ENCODE results near the gene PDZD4. TPM values are rescaled to one million over a fixed set of nuclear protein-coding genes. Genes with fewer than 3 reads are reported as not detected.

PDZD4 gene, protein sequence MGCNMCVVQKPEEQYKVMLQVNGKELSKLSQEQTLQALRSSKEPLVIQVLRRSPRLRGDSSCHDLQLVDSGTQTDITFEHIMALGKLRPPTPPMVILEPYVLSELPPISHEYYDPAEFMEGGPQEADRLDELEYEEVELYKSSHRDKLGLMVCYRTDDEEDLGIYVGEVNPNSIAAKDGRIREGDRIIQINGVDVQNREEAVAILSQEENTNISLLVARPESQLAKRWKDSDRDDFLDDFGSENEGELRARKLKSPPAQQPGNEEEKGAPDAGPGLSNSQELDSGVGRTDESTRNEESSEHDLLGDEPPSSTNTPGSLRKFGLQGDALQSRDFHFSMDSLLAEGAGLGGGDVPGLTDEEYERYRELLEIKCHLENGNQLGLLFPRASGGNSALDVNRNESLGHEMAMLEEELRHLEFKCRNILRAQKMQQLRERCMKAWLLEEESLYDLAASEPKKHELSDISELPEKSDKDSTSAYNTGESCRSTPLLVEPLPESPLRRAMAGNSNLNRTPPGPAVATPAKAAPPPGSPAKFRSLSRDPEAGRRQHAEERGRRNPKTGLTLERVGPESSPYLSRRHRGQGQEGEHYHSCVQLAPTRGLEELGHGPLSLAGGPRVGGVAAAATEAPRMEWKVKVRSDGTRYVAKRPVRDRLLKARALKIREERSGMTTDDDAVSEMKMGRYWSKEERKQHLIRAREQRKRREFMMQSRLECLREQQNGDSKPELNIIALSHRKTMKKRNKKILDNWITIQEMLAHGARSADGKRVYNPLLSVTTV
- total RNA-seq (2014; rRNA removed; shearing (Covaris generic)) = 7.1 and 9.1 TPM in 2 replicates

DNA sequence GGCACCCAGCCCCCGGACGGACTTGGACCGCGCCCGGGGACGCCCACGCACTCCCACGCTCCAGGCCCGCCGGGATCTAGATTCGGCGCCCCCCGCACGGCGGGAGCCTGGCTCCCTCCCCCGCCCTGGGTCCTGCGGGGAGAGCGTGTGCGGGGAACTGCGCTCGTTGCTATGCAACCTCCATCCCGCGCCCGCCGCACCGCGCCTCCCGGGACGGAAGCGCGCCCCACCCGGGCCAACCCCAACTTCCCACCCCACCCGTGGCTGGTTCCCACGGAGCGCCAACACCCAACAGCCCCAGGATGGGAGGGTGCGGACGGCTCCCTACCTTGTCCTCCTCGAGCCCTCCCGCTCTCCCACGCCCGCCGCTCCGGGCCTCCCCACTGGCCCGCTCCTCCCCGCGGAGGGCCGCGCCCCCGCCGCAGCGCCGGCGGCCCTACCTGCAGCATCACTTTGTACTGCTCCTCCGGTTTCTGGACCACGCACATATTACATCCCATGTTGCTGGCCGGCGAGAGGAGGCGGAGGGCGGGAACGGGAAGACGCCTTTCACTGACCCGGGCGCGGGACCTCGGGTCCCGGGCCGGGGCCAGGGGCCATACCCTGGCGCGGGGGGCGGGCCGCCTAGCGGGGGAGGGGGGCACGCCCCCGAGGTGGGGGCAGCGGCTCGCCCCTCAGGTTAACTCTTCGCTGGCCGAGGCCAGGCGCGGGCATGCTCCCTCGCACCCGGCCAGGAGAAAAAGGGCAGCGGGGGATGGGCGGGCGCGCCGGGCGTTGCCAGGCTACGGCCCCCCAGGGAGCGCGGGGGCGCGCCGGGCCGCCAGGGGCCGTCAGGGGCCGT lies at the start of gene PDZD4:
Gene PDZD4, minus strand, starts transcription at position 746 of the 841 bp plus-strand sequence. Its CDS starts 246 bp downstream, at position 500.
- H3K4me3 ChIP-seq = peak within 1 kb of the TSS; percentile 56
- no peaks in the 10 kb centered on the region for H3K4me1 ChIP-seq
- H3K27ac ChIP-seq = no peak within 1 kb of the TSS

GRCh38 chrX:153879741-153880439 lies 49.5 kb upstream of the PDZD4 start:
- H3K27me3 ChIP-seq = no peaks in the 10 kb centered on the region
- DNase-seq = no peak
- no peak overlapping the region; the same call in 1 of the 2 replicates for H3K27ac ChIP-seq
- no peak overlapping the region for H3K4me3 ChIP-seq
- H3K36me3 ChIP-seq = no peaks in the 10 kb centered on the region
- H3K9me3 ChIP-seq (replicated peaks) = no peaks in the 10 kb centered on the region
- peaks cover 53% of the 10 kb centered on the region for H3K4me1 ChIP-seq

More for the DNA sequence above, at the start of gene PDZD4:
- no peaks in the 10 kb centered on the region for H3K36me3 ChIP-seq
- DNase-seq = peak in 1 of 2 experiments; percentile 5
- H3K9me3 ChIP-seq (replicated peaks) = no peaks in the 10 kb centered on the region
- H3K27me3 ChIP-seq = no peaks in the 10 kb centered on the region

- no peaks in the 10 kb centered on the region for H3K27me3 ChIP-seq
- H3K9me3 ChIP-seq (replicated peaks) = no peaks in the 10 kb centered on the region
- H3K27ac ChIP-seq = peak overlapping the region; percentile 51
- no peaks in the 10 kb centered on the region for H3K36me3 ChIP-seq
- peak overlapping the region; percentile 25 for H3K4me3 ChIP-seq
- DNase-seq = peak; percentile 52 to 65
- peaks cover 55% of the 10 kb centered on the region for H3K4me1 ChIP-seq
Observed at GRCh38 chrX:153878969-153879653, 48.8 kb upstream of the PDZD4 start.

GRCh38 chrX:153878345-153878744 lies 48.0 kb upstream of the PDZD4 start:
- H3K27ac ChIP-seq = no peak overlapping the region
- H3K4me1 ChIP-seq = peaks cover 59% of the 10 kb centered on the region
- no peaks in the 10 kb centered on the region for H3K27me3 ChIP-seq
- no peak overlapping the region for H3K4me3 ChIP-seq
- DNase-seq = no peak
- no peaks in the 10 kb centered on the region for H3K9me3 ChIP-seq (replicated peaks)
- H3K36me3 ChIP-seq = no peaks in the 10 kb centered on the region

DNA sequence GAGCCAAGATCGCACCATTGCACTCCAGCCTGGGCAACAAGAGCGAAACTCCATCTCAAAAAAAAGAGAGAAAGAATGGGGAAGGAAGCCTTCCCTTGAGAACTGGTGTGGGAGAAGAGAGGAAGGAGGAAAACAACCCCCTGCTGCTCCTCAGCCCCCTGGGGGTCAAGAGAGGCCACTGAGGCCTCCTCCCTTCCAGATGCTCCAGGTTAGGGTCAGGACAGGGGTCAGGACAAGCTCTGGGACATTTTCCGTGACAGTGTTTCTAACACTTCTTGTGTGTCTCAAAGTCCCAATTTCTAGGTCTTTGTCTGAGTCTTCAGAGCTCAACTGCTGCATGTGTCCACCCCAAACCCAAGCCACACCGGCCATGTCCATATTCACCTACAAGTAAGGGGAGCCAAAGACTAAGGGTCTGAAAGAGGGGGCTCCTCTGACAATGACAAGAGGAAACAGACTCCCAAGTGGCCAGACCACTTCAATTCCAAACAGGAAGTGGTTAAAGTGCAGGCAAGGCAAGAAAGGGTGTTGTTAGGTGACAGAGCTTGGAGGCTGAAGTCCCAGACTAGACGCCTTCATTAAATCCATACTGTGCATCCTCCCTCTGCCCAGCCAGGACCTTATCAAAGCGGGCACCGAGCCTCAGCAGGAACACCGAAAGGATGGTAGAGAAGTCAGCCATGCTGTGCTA lies 47.4 kb upstream of the PDZD4 start:
- no peak for DNase-seq
- no peaks in the 10 kb centered on the region for H3K36me3 ChIP-seq
- peaks cover 61% of the 10 kb centered on the region for H3K4me1 ChIP-seq
- no peaks in the 10 kb centered on the region for H3K9me3 ChIP-seq (replicated peaks)
- no peak overlapping the region for H3K4me3 ChIP-seq
- H3K27me3 ChIP-seq = no peaks in the 10 kb centered on the region
- no peak overlapping the region for H3K27ac ChIP-seq

GRCh38 chrX:153876112-153876491 lies 45.8 kb upstream of the PDZD4 start:
- Histone ChIP-seq H3K27me3 (no peaks in the 10 kb centered on the region), H3K4me1 (peaks cover 54% of the 10 kb centered on the region), H3K36me3 (no peaks in the 10 kb centered on the region), H3K4me3 (no peak overlapping the region), H3K27ac (no peak overlapping the region), H3K9me3 (replicated peaks) (no peaks in the 10 kb centered on the region)
- DNase-seq = no peak

DNA sequence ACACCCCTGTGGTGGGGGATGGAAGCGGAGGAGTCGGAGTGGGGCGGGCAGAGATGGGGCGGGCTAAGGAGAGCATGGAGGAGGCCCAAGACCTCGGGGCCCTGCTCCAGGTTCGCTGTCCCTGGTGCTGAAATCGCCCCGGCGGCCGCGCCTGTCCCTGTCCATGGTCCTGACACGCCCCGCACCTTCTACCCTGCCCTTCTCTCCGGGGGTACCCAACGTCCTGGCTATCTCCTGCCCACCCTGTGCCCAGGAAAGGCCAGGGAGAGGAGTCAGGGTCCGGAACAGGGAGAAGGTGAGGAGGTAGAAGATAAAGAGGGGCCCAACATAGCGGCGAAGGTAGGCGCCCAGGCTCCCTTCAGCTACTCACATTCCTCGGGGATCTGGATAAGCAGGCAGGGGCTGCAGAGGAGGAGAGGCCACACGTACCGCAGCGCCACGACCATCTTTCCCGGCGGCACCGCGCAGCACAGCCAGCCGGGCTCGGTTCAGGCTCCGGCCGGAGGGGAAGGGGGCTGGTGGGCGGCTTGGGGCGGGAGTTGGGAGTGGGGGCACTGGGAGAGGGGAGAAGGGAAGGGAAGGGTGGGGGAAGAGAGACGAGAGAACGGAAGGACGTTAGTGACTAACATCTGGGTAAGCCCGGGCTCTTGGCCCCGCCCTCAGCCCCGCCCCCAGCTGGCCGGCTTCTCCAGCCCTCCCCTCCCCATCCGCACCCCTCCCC lies 45.2 kb upstream of the PDZD4 start:
- Histone ChIP-seq H3K36me3 (no peaks in the 10 kb centered on the region), H3K4me1 (peaks cover 48% of the 10 kb centered on the region), H3K4me3 (no peak overlapping the region), H3K27ac (no peak overlapping the region), H3K27me3 (no peaks in the 10 kb centered on the region), H3K9me3 (replicated peaks) (no peaks in the 10 kb centered on the region)
- DNase-seq = peak; percentile 41 to 70

DNA sequence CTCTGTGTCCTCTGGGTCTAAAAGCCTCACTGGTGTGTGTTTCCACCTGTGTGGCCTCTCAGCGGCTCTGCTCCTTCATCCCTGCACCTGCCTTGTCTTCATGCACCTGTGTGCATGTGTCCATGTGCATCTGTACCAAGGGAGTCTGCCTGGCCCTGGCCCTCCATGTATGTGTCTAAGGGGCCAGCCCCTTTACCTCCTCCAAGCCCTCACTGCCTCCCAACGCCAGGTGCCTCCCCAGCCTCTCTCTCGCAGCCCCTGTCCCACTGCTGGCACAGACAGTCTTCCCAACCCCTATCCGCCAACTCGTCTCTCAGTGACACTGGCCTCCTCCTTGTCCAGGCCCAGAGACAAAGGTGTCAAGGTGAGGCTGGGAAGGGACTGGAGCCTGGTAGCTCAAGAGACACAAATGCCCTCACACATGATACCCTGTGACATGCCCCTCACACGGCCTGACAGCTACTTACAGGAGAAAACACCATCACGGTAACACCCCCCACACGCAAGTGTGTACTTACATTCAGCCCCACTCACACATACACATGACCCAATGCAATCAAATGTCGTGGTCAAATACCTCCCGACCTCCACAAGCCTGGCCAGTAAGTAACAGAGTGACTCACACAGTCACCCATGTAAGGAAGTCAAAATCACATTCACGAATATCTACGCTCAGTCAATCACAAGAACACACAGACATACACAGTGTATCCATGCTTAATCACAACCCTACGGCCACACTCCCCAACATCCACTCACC lies 44.2 kb upstream of the PDZD4 start:
- H3K36me3 ChIP-seq = no peaks in the 10 kb centered on the region
- H3K4me1 ChIP-seq = peaks cover 38% of the 10 kb centered on the region
- no peak overlapping the region for H3K4me3 ChIP-seq
- no peaks in the 10 kb centered on the region for H3K9me3 ChIP-seq (replicated peaks)
- no peak for DNase-seq
- no peaks in the 10 kb centered on the region for H3K27me3 ChIP-seq
- no peak overlapping the region for H3K27ac ChIP-seq

GRCh38 chrX:153874085-153874365 lies 43.7 kb upstream of the PDZD4 start:
- no peak for DNase-seq
- Histone ChIP-seq H3K9me3 (replicated peaks) (no peaks in the 10 kb centered on the region), H3K4me1 (peaks cover 36% of the 10 kb centered on the region), H3K36me3 (no peaks in the 10 kb centered on the region), H3K27ac (no peak overlapping the region), H3K27me3 (no peaks in the 10 kb centered on the region), H3K4me3 (no peak overlapping the region)

GRCh38 chrX:153873282-153874084 lies 43.1 kb upstream of the PDZD4 start:
- Histone ChIP-seq H3K9me3 (replicated peaks) (no peaks in the 10 kb centered on the region), H3K4me3 (no peak overlapping the region), H3K4me1 (peaks cover 33% of the 10 kb centered on the region), H3K27me3 (no peaks in the 10 kb centered on the region), H3K27ac (peak overlapping the region; percentile 60), H3K36me3 (no peaks in the 10 kb centered on the region)
- DNase-seq = peak; percentile 35 to 43

DNA sequence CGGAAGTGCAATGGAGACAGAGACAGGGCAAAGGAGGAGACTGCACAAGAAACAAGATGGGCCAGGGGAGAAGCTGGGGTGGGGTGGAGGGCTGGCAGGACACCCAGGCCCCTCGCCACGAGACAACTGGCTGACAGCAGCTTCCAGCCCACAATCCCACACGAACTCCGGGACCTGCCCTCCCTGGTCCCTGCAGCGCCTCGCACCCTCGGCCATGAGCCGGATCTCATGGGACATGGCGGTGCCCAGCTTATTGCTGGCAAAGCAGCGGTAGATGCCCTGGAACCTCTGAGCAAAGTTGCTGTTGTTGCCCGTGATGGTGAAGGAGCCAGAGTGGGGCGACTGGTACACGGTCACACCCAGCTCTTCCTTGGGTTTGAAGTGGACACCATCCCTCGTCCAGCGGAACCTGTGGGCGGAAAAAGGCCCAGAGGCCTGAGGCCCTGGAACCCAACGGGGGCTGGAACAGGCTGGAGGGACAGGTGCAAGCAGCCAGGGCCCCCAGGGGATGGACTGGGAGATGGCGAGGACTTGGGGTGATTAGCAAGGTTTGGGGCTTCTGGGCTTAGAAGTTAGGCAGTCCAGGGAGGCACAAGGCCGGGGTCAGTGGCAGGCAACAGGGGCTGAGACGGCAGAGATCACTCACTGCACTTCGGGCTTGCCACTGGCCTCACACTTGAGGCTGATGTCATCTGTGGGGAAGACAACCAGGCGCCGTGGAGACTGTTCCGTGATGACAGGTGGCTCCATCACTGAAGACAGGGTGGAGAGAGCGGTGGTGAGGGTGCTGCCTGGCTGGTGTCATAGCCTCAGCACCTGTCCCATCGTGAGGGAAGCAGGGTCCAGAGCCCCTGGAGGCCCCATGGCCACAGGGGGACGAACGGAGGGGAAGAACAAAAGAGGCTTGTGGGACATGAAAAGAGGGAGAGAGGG lies 41.9 kb upstream of the PDZD4 start:
- Histone ChIP-seq H3K9me3 (replicated peaks) (no peaks in the 10 kb centered on the region), H3K27me3 (no peaks in the 10 kb centered on the region), H3K4me1 (peaks cover 25% of the 10 kb centered on the region), H3K27ac (peak overlapping the region; percentile 60), H3K4me3 (no peak overlapping the region), H3K36me3 (no peaks in the 10 kb centered on the region)
- DNase-seq = peak; percentile 69 to 72

Measured in SJCRH30 (cell line).